DOHH2 (cell line): Measurements from ENCODE around the gene DSP.

Experiments used
- H3F3A ChIP-seq: fragments of 200-600 bp; sonication (generic), shearing (Covaris generic); 2 replicates; pipeline ENCODE4 v1.6.0; 2016; ENCODE audit warnings: antibody characterized with exemption, mild to moderate bottlenecking; ENCODE audit not compliant: control insufficient read depth, insufficient read depth
- H3K27ac ChIP-seq: fragments of 200-600 bp; sonication (generic); 2 replicates; pipeline ENCODE4 v1.5.1; 2014; ENCODE audit warnings: low read depth, mild to moderate bottlenecking, low read length, moderate library complexity
- H3K27me3 ChIP-seq: fragments of 200-600 bp; sonication (generic); 2 replicates; pipeline ENCODE4 v1.6.1; 2014; ENCODE audit warnings: mild to moderate bottlenecking, low read length, mixed read lengths; ENCODE audit not compliant: control insufficient read depth
- H3K36me3 ChIP-seq: fragments of 200-600 bp; sonication (generic); 2 replicates; pipeline ENCODE4 v1.6.1; 2014; ENCODE audit warnings: mild to moderate bottlenecking, low read length, moderate library complexity, mixed read lengths; ENCODE audit not compliant: control insufficient read depth
- H3K4me1 ChIP-seq: fragments of 200-600 bp; sonication (generic); 2 replicates; pipeline ENCODE4 v1.6.1; 2014; ENCODE audit warnings: mild to moderate bottlenecking, low read length, mixed read lengths; ENCODE audit not compliant: control insufficient read depth
- H3K4me2 ChIP-seq: fragments of 200-600 bp; sonication (generic); 2 replicates; pipeline ENCODE4 v1.6.0; 2014; ENCODE audit warnings: mild to moderate bottlenecking, low read length, moderate library complexity
- H3K4me3 ChIP-seq: fragments of 200-600 bp; sonication (generic); 2 replicates; pipeline ENCODE4 v1.5.1; 2014; ENCODE audit warnings: mild to moderate bottlenecking, low read length, mixed read lengths
- H3K79me2 ChIP-seq: fragments of 200-600 bp; sonication (generic); 2 replicates; pipeline ENCODE4 v1.6.1; 2014; ENCODE audit warnings: mild to moderate bottlenecking, low read length, mixed read lengths; ENCODE audit not compliant: control insufficient read depth
- H3K9me2 ChIP-seq: fragments of 200-600 bp; sonication (generic); replicated peaks from 2 replicates; pipeline ENCODE4 v1.6.1; 2014; ENCODE audit warnings: mild to moderate bottlenecking, low read length, mixed read lengths; ENCODE audit not compliant: control insufficient read depth
- H3K9me3 ChIP-seq: fragments of 200-600 bp; sonication (generic); 2 replicates; pipeline ENCODE4 v1.6.1; 2014; ENCODE audit warnings: antibody characterized with exemption, low read length, mixed read lengths; ENCODE audit not compliant: control insufficient read depth, insufficient read depth
- H4K20me1 ChIP-seq: fragments of 200-600 bp; sonication (generic); 2 replicates; pipeline ENCODE4 v1.6.0; 2014; ENCODE audit warnings: low read depth, mild to moderate bottlenecking, antibody characterized with exemption, low read length, moderate library complexity; ENCODE audit not compliant: control insufficient read depth, insufficient read depth
- CTCF ChIP-seq: fragments of 200-600 bp; sonication (generic); IDR thresholded peaks from one replicate; pipeline ENCODE4 v1.5.1; 2014; ENCODE audit warnings: antibody characterized with exemption, mild to moderate bottlenecking, low read depth, low read length; ENCODE audit not compliant: poor library complexity, severe bottlenecking
- EZH2phosphoT487 ChIP-seq: fragments of 200-600 bp; sonication (generic); IDR thresholded peaks from 2 replicates; pipeline ENCODE4 v1.6.1; 2017; ENCODE audit warnings: borderline replicate concordance, mild to moderate bottlenecking, antibody characterized with exemption, low read length, moderate library complexity, mixed read lengths

DSP gene

GRCh38 chr6:7558781-7559180 lies 17.3 kb downstream of the DSP start:
- no peak overlapping the region for H3K4me2 ChIP-seq
- peaks cover 26% of the 10 kb centered on the region for H3K27me3 ChIP-seq

GRCh38 chr6:7559196-7559595 lies 17.7 kb downstream of the DSP start:
- Histone ChIP-seq H3F3A (no peaks in the 10 kb centered on the region), H4K20me1 (no peaks in the 10 kb centered on the region), H3K9me2 (no peaks in the 10 kb centered on the region), H3K79me2 (no peaks in the 10 kb centered on the region), H3K9me3 (no peaks in the 10 kb centered on the region), H3K4me1 (no peaks in the 10 kb centered on the region), H3K4me3 (no peak overlapping the region), H3K4me2 (no peak overlapping the region), H3K27me3 (peaks cover 25% of the 10 kb centered on the region), H3K36me3 (no peaks in the 10 kb centered on the region), H3K27ac (no peak overlapping the region)
- TF ChIP-seq EZH2phosphoT487, result no peak
- TF ChIP-seq CTCF, result no peak

More at GRCh38 chr6:7558781-7559180, 17.3 kb downstream of the DSP start:
- H4K20me1 ChIP-seq, result no peaks in the 10 kb centered on the region
- no peaks in the 10 kb centered on the region for H3K79me2 ChIP-seq
- H3K4me1 ChIP-seq, result no peaks in the 10 kb centered on the region
- H3K36me3 ChIP-seq, result no peaks in the 10 kb centered on the region
- H3K27ac ChIP-seq, result no peak overlapping the region
- TF ChIP-seq CTCF, result no peak
- TF ChIP-seq EZH2phosphoT487, result no peak
- H3F3A ChIP-seq, result no peaks in the 10 kb centered on the region
- H3K9me3 ChIP-seq, result no peaks in the 10 kb centered on the region
- H3K9me2 ChIP-seq, result no peaks in the 10 kb centered on the region
- H3K4me3 ChIP-seq, result no peak overlapping the region

GRCh38 chr6:7559651-7560385 lies 18.3 kb downstream of the DSP start:
- no peaks in the 10 kb centered on the region for H3K79me2 ChIP-seq
- H3K4me1 ChIP-seq, result no peaks in the 10 kb centered on the region
- H4K20me1 ChIP-seq, result no peaks in the 10 kb centered on the region
- H3K27ac ChIP-seq, result no peak overlapping the region
- no peaks in the 10 kb centered on the region for H3K36me3 ChIP-seq
- H3K9me2 ChIP-seq, result no peaks in the 10 kb centered on the region
- no peak overlapping the region for H3K4me3 ChIP-seq
- no peak overlapping the region for H3K4me2 ChIP-seq
- no peaks in the 10 kb centered on the region for H3F3A ChIP-seq
- no peaks in the 10 kb centered on the region for H3K9me3 ChIP-seq
- TF ChIP-seq EZH2phosphoT487 (no peak), CTCF (no peak)
- H3K27me3 ChIP-seq, result peaks cover 24% of the 10 kb centered on the region
